GM21619 (cell line): ENCODE data around the gene SERPINA12.
"Not testable (repeated sequence)": the region's sequence is repeated elsewhere in the genome, so short reads cannot be mapped to it uniquely, and the experiment has no call there.

Source experiments
- ATAC-seq: cut with Tn5 transposase; IDR thresholded peaks from one replicate; pipeline ENCODE4 v1.9.1; 2021; ENCODE audit not compliant: unreplicated experiment

SERPINA12 gene

GRCh38 chr14:94538070-94538740 lies 28.9 kb upstream of the SERPINA12 start:
- ATAC-seq, result no peak

GRCh38 chr14:94536836-94537235 lies 27.6 kb upstream of the SERPINA12 start:
- ATAC-seq, result no peak

DNA sequence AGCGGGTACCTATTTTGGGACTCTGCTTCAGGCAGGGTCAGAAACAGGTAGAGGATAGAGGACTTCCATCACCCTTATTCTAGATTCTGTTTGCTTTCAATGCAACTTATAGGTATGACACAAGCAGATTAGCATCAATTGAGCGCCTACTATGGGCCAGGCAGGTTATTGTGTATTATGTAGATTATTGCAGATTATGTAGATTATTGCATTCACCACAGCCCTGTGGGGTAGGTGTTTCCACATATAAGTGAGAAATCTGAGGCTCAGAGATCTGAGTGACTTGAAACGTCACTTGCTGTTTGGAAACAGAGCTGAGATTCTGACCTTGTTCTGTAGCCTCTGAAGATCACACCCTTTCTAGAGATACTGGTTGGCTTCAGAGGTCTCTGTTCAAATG lies 26.2 kb upstream of the SERPINA12 start:
- ATAC-seq, result no peak

- ATAC-seq, result no peak
These were observed 23.2 kb upstream of the SERPINA12 start for GRCh38 chr14:94532447-94532846.

- no peak for ATAC-seq
These were observed 21.9 kb upstream of the SERPINA12 start for GRCh38 chr14:94531187-94531586.

GRCh38 chr14:94524093-94524492 lies 14.8 kb upstream of the SERPINA12 start:
- no peak for ATAC-seq

- ATAC-seq, result no peak
These were observed 14.0 kb upstream of the SERPINA12 start for GRCh38 chr14:94523265-94523664.

DNA sequence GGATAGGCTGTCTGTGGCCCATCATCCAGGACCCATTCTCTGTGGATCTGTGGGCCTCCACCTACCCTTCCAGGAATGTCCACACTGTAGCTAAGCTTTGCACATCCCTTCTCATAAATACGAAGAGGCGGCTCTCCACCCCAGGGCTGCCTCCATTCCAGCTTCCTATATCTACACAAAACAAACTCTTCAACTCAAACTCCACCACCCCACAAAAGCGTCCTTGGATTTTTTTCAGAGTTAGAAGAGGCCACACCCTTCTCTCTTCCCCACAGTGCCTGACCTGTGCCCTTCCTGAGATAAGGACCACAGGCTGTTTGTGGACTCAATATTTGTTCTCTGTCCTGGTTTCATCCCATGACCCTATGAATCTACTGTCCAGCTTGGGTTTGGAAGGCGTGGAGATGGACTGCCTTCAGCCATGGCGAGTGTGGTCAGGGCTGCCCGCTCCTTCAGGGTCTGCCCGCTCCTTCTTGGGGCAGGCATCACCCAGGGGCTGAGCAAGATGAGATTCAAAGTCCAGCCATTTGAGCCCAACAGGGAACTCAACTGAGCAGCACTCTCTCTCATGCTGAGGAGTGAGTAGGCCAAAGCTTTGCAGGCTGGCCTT lies 13.0 kb upstream of the SERPINA12 start:
- ATAC-seq, result no peak

DNA sequence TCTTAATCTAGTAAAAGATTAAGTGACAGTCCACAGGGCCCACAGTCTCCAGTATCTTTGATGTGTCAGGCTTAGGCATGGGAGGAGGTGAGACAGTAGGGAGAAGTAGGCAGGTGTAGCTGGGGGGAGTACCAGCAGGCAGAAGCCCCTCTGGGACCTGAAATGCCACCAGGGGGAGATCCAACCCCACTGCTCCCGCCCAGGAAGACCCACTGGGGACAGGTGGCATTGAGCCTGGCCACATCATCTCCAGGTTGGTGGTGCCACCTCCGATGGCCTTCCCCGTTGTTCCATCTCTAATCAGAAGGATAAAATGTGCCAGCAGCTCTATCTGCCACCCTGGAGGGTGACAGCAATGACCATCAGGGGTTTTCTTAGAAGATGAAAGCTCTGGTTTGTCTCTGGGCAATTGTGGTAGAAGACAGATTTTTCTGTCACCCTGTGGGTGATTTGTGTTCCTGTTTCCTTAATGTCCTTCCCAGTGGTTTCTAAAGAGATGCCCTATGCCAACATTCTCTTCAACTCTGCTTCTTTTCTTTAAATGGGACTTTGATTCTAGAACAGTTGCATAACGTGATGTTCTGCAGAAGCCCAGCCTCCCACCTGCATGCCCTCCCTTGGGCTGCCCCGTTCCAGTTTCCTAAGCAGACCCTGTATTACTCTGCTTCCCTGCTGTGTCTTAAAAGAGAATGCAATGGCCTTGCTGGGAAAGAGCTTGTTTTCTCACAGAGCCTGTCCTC lies 12.3 kb upstream of the SERPINA12 start:
- no peak for ATAC-seq

GRCh38 chr14:94517641-94518257 lies 8.5 kb upstream of the SERPINA12 start:
- no peak for ATAC-seq

- ATAC-seq, result no peak
These were observed 8.0 kb upstream of the SERPINA12 start for GRCh38 chr14:94517248-94517640.

DNA sequence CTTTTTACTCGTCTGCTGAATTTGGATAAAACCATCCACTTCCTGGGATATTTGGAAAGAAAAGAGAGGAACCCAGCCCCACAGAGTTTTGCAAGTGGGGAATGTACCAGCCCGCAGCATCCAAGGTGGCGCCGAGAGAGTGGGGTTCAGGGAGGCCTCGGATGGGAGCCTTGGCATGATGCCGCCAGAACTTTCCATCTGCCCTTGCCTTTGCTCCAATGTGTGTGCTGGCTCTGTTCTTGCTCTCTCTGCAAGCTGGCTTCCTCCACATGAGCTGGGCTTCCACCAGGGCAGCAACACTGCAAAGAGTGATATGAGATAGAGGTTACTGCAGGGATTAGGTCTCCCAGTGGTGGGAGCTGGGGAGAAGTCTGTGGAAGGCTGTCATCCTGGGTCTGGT lies 6.6 kb upstream of the SERPINA12 start:
- no peak for ATAC-seq

GRCh38 chr14:94515426-94515825 lies 6.2 kb upstream of the SERPINA12 start:
- ATAC-seq, result no peak

DNA sequence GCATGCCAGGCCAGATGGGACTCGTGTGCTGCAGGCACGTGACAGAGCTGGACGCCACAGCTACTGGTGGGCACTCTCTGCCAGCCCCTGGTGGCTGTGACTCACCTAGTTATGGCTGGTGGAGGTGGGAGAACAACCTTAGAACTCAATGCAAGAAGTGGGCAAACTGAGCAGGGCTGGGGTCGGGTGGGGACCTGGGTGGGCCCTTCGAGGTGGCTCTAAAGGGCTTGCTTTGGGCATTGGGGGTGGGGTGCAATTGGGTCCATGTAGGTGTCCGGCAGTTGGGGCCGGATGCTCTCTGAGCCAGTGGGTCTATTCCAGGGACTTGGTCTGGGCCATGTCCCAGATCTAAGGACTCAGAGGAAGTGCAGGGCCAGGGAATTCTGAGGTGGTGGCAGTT lies 5.1 kb upstream of the SERPINA12 start:
- ATAC-seq, result no peak

DNA sequence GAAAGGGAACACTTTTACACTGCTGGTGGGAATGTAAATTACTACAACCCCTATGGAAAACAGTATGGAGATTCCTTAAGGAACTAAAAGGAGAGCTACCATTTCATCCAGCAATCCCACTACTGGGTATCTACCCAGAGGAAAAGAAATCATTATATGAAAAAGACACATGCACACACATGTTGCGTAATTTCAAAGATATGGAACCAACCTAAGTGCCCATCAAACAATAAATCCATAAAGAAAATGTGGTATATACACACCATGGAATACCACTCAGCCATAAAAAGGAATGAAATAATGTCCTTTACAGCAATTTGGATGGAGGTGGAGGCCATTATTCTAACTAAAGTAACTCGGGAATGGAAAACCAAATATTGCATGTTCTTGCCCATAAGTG lies 1.2 kb upstream of the SERPINA12 start:
- ATAC-seq, result not testable (repeated sequence)

DNA sequence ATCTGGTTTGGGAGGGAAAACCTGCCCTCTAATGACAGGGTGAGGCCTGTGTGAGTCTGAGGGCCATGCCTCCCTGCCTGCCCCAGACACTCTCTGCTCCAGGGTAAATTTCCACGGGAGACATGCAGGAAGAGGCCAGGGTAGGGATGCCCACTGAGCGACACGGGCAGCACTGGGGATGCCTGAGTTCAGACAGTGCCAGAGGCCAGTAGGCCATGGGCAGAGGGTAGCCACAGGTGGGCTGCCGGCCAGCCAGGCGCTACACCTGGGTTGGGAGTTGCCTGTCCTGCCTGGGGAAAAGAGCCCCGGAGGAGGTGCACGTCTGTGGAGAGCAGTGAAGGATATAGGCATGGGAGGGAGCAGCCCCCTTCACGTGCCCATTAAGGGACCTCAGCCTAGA lies 3.6 kb downstream of the SERPINA12 start:
- ATAC-seq, result no peak

DNA sequence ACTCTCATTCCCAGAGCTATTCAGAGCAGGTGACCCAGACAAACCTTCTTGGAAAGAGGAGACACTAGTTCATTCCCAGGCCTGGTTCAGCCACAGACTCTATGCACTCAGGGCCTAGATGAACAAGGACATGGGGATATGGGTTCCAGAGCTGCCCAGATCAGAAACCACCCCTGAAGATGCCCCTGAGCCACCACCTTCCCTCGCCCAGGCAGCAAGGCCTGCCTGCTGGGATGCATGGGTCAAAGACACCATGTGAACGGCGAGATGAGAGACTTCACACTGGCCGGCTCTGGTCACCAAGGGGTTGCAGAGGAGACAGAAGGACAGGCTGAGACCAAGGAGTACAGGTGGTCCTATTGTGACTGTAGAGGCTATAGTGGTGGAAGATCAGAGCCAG lies 4.1 kb downstream of the SERPINA12 start:
- ATAC-seq, result no peak

DNA sequence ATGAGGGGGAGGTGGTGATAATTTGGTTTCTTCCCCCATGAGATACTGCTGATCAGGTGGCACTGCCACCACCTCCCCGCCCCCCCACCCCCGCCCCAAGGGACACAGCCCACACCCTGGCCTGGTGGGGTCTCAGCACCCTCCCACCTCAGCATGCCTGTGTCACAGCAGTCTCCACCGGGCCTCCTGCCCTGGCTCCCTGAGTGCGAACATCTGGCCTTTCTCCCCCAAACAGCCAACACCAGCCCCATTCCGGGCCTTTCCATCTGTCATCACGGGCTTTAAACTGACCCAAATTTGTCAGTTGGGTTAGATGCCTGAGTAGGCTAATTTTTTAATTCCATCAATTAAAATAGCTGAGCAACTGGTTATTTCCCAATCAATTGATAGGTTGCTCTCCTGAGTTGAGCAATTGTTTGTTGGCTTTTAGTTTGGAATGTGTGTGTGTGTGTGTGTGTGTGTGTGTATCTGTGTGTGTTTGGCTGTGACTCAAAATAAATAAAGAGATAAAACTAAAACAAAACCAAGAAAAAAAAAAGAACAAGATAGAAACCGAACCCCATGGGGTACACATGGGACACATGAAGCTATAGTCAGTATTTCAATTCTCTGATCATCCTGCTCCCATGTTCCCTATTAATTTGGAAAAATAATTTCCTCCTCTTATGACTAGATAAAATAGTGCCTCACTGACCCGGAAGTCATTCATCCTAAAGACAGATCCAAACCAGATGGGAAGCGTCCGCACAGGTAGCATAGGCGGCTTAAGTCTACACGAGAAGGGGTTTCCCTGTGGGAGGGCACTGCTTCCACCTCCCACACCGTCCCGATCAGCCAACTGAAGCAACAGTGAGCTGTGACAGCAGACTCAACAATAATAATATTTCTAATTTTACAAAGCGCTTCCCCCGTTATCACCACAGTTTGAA lies 7.4 kb downstream of the SERPINA12 start:
- no peak for ATAC-seq

- no peak for ATAC-seq
These were observed 9.0 kb downstream of the SERPINA12 start for GRCh38 chr14:94500264-94500663.

DNA sequence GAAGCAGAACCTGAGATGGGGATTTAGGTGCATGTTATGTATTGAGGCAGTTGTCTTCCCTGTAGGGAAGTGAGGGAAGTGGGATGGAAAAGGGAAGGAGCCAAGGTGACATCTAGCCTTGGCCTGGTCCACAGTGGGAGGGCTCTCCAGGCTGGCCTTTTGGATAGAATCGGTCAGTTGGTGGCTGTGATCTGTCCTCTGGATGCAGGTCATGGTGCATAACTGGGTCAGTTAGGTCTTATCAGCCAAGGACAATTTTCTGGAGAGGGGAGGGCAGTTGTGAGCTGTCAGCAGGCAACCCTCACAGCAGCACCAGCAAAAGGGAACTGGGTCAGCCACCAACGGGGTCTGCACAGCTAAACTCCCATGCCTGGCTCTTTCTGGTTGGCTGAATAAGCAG lies 9.6 kb downstream of the SERPINA12 start:
- ATAC-seq, result no peak

GRCh38 chr14:94498215-94498614 lies 11.1 kb downstream of the SERPINA12 start:
- no peak for ATAC-seq
